ENCODE measurements around the gene DBH.

The DBH gene

GRCh38 chr9:133673258-133673655 is 37.1 kb downstream of the DBH start:
- TF ChIP-seq TCF12 (IDR thresholded peaks at IDR 0.05; ENCODE audit: low read depth) (no peak), NFIC (IDR thresholded peaks at IDR 0.05) (no peak), TEAD4 (IDR thresholded peaks at IDR 0.05) (no peak), REST (IDR thresholded peaks at IDR 0.05; ENCODE audit: low read depth) (no peak), CEBPB (IDR thresholded peaks at IDR 0.05) (no peak), YY1 (IDR thresholded peaks at IDR 0.05; ENCODE audit: low read depth) (no peak), EGR1 (IDR thresholded peaks at IDR 0.05) (no peak), USF1 (IDR thresholded peaks at IDR 0.05) (no peak), EP300 (IDR thresholded peaks at IDR 0.05; ENCODE audit: borderline replicate concordance) (no peak), RAD21 (IDR thresholded peaks at IDR 0.05; ENCODE audit: low read depth) (no peak), FOXM1 (IDR thresholded peaks at IDR 0.05; ENCODE audit: borderline replicate concordance, low read depth) (no peak)
- TF ChIP-seq, protein P1, sequence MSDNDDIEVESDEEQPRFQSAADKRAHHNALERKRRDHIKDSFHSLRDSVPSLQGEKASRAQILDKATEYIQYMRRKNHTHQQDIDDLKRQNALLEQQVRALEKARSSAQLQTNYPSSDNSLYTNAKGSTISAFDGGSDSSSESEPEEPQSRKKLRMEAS (IDR thresholded peaks at IDR 0.05): no peak

- TF ChIP-seq, protein P1 (IDR thresholded peaks at IDR 0.05): no peak
- TF ChIP-seq FOXM1 (IDR thresholded peaks at IDR 0.05; ENCODE audit: borderline replicate concordance, low read depth): no peak
- TF ChIP-seq CREB1 (IDR thresholded peaks at IDR 0.05; ENCODE audit: low read depth): no peak
- TF ChIP-seq REST (IDR thresholded peaks at IDR 0.05; ENCODE audit: low read depth): no peak
- no peak for TF ChIP-seq TEAD4 (IDR thresholded peaks at IDR 0.05)
- TF ChIP-seq ZBTB7A (IDR thresholded peaks at IDR 0.05; ENCODE audit: low read depth): no peak
- no peak for TF ChIP-seq RAD21 (IDR thresholded peaks at IDR 0.05; ENCODE audit: low read depth)
- TF ChIP-seq EP300 (IDR thresholded peaks at IDR 0.05; ENCODE audit: borderline replicate concordance): no peak
- no peak for TF ChIP-seq CEBPB (IDR thresholded peaks at IDR 0.05)
- no peak for TF ChIP-seq EGR1 (IDR thresholded peaks at IDR 0.05)
- no peak for TF ChIP-seq USF1 (IDR thresholded peaks at IDR 0.05)
- no peak for TF ChIP-seq YY1 (IDR thresholded peaks at IDR 0.05; ENCODE audit: low read depth)
- no peak for TF ChIP-seq TCF12 (IDR thresholded peaks at IDR 0.05; ENCODE audit: low read depth)
- no peak for TF ChIP-seq NFIC (IDR thresholded peaks at IDR 0.05)
- TF ChIP-seq TAF1 (IDR thresholded peaks at IDR 0.05; ENCODE audit: low read depth): no peak
Measured at GRCh38 chr9:133674091-133674490, 37.9 kb downstream of the DBH start.

GRCh38 chr9:133676450-133676849 is 40.3 kb downstream of the DBH start:
- TF ChIP-seq REST (IDR thresholded peaks at IDR 0.05; ENCODE audit: low read depth): no peak

DNA sequence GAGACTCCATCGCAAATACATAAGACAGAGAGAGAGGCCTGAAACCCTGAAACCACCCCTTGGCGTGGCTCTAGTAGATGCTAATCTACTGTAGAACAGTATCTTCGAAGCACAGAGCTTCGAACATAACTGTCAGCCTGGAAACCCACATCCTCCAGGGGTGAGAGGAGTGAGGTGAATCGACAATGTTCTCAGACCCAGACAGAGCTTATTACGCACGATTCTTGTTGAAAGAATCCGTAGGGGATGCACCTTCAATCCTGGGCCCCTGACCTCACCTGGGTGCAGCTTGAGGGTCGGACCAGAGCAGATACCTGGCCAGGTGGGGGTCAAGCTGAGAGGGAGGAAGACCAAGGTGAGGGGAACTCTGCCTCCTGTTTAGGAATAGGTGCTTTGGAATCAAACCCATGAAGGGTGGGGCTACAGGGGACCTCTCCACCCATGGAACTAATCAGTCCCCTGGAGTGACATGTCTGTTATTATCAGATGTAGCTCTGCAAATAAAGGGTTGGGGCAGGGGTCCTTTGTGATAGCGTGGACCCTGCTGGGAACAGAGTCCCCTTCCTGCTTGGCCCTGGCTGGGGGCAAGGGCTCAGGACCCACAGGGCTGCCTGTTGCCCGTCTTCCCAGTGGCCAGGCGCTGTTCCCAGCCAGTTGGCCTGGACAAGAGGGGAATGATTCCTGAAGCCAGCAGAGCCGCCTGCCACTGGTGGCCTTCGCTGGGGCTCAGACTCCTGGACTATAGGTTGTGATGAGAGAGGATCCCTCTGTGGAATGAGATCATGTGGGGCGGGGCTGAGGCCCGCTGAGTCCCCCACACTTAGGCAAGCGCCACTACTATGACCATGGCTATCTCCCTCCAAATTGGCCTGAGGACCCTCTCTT is 41.2 kb downstream of the DBH start:
- TF ChIP-seq, protein P1 (IDR thresholded peaks at IDR 0.05): no peak
- TF ChIP-seq CREB1 (IDR thresholded peaks at IDR 0.05; ENCODE audit: low read depth): no peak
- no peak for TF ChIP-seq ZBTB7A (IDR thresholded peaks at IDR 0.05; ENCODE audit: low read depth)
- no peak for TF ChIP-seq FOXM1 (IDR thresholded peaks at IDR 0.05; ENCODE audit: borderline replicate concordance, low read depth)

All from Ishikawa (cell line).